NB4 (cell line): ENCODE measurements around the gene TAF6.

Experiments used
- TF ChIP-seq, protein P1 (sequence below): IDR thresholded peaks from one replicate; pipeline ENCODE4 v1.5.1; 2012; ENCODE audit warnings: low read depth, low read length
- TF ChIP-seq, protein P2 (sequence below): IDR thresholded peaks from 2 replicates; pipeline ENCODE4 v1.6.1; 2011; ENCODE audit warnings: low read depth, low read length

DNA sequence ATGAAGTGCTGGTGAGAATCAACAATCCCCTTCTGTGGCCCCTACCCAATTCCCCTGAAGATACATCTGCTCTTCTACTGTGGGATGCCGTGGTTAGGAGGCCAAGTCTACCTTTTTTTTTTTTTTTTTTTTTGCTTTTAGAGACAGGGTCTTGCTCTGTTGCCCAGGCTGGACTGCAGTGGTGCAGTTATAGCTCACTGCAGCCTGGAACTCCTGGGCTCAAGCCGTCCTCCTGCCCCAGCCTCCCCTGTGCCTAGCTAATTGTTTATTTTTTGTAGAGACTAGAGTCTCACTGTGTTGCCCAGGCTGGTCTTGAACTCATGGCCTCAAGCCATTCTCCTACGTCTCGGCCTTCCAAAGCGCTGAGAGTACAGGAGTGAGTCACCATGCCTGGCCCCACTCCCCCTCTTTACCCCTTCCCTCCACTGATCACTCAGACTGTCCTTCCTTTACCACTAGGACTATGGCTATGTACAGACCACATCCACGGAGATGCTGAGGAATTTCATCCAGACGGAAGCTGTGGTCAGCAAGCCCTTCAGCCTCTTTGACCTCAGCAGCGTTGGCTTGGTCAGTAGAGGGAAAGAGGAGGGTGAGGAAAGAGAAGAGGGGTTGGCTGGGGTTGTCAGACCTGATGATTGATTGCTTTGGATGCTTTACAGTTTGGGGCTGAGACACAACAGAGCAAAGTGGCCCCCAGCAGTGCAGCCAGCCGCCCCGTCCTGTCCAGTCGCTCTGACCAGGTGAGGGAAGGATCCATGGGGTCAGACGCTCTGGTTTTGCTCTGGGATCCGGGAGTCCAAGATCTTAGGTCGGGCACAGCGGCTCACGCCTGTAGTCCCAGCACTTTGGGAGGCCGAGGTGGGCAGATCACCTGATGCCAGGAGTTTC is 16.0 kb downstream of the TAF6 start:
- TF ChIP-seq, protein P1, sequence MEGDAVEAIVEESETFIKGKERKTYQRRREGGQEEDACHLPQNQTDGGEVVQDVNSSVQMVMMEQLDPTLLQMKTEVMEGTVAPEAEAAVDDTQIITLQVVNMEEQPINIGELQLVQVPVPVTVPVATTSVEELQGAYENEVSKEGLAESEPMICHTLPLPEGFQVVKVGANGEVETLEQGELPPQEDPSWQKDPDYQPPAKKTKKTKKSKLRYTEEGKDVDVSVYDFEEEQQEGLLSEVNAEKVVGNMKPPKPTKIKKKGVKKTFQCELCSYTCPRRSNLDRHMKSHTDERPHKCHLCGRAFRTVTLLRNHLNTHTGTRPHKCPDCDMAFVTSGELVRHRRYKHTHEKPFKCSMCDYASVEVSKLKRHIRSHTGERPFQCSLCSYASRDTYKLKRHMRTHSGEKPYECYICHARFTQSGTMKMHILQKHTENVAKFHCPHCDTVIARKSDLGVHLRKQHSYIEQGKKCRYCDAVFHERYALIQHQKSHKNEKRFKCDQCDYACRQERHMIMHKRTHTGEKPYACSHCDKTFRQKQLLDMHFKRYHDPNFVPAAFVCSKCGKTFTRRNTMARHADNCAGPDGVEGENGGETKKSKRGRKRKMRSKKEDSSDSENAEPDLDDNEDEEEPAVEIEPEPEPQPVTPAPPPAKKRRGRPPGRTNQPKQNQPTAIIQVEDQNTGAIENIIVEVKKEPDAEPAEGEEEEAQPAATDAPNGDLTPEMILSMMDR: no peak
- TF ChIP-seq, protein P2, sequence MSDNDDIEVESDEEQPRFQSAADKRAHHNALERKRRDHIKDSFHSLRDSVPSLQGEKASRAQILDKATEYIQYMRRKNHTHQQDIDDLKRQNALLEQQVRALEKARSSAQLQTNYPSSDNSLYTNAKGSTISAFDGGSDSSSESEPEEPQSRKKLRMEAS: no peak
